Kidney epithelial cell (primary cell): ENCODE results near the gene ZNF835. TPM values are rescaled to one million over a fixed set of nuclear protein-coding genes. Genes with fewer than 3 reads are reported as not detected.

Experiments
- DNase-seq: peaks from one replicate; pipeline ENCODE4 v3.0.0-alpha.2; 2010; ENCODE audit warnings: low read depth
- H3K27me3 ChIP-seq: 2 replicates; pipeline ENCODE4 v1.6.0; 2011; ENCODE audit warnings: low read length; ENCODE audit not compliant: control insufficient read depth, insufficient read depth
- H3K36me3 ChIP-seq: 2 replicates; pipeline ENCODE4 v1.5.1; 2011; ENCODE audit warnings: low read length; ENCODE audit not compliant: control insufficient read depth, insufficient read depth
- H3K4me3 ChIP-seq: 2 replicates; pipeline ENCODE4 v1.5.1; 2011; ENCODE audit warnings: low read depth, mild to moderate bottlenecking, control low read depth, low read length
- CTCF ChIP-seq: IDR thresholded peaks from 2 replicates; pipeline ENCODE4 v1.5.1; 2011; ENCODE audit warnings: mild to moderate bottlenecking, moderate library complexity, low read length, control low read depth, inconsistent platforms; ENCODE audit not compliant: insufficient read depth, poor library complexity, severe bottlenecking
- total RNA-seq: library from RNA; depleted of rRNA; stranded (reverse); fragments of >200 nt; gene quantifications from 2 replicates; pipeline ENCODE4 v1.2.3, GENCODE V29; 2015

Gene ZNF835
- total RNA-seq, 1 donor from 2014 or later: 7.7 TPM

DNA sequence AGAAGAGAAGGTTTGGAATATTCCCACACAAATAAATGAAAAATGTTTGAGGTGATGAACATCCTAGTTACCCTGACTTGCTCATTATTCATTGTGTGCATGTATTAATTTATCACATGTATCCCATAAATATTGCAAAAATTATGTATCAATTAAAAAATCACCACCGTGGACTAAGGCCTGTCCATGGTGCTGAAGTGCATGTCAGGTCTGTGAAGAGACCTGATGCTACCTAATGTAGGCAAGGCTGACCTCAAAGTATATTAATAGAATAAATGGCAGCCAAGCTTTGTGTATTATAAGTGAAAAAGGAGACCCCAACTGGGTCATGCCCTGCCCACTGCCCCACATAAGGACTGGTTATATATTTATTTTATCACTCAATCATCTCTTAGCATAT, 34.4 kb upstream of the ZNF835 start:
- DNase-seq: no peak
- TF ChIP-seq CTCF: no peak
- Histone ChIP-seq H3K27me3 (no peaks in the 10 kb centered on the region), H3K36me3 (no peaks in the 10 kb centered on the region), H3K4me3 (no peak overlapping the region)

- H3K4me3 ChIP-seq: no peak overlapping the region
- no peak for TF ChIP-seq CTCF
- no peak for DNase-seq
- H3K36me3 ChIP-seq: no peaks in the 10 kb centered on the region
- no peaks in the 10 kb centered on the region for H3K27me3 ChIP-seq
Observed at GRCh38 chr19:56701895-56702294, 30.3 kb upstream of the ZNF835 start.

- Histone ChIP-seq H3K4me3 (no peak overlapping the region), H3K36me3 (no peaks in the 10 kb centered on the region), H3K27me3 (no peaks in the 10 kb centered on the region)
- no peak for DNase-seq
- no peak for TF ChIP-seq CTCF
Observed at GRCh38 chr19:56699552-56699951, 28.0 kb upstream of the ZNF835 start.

- no peak overlapping the region for H3K4me3 ChIP-seq
- no peak for TF ChIP-seq CTCF
Observed at GRCh38 chr19:56692206-56692895, 20.8 kb upstream of the ZNF835 start.

DNA sequence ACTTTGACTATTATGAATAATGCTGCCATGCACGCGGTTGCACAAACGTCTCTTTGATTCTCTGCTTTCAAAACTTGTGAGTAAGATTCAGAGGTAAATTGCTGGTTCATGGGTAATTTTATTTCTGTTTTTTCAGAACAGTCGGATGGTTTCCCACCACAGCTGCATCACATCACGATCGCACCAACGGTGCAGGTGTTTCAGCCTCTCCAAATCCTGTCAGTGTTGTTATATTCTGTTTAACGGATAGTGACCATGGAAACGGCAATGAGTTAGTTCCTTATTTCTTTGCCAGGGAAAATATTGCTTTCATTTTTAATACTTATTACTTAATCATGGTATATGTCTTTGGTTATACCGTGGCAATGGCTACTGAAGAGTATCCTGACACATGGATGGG, 19.1 kb upstream of the ZNF835 start:
- no peak for TF ChIP-seq CTCF
- no peak overlapping the region for H3K4me3 ChIP-seq
- no peak for DNase-seq
- no peaks in the 10 kb centered on the region for H3K36me3 ChIP-seq
- H3K27me3 ChIP-seq: no peaks in the 10 kb centered on the region

More at GRCh38 chr19:56692206-56692895, 20.8 kb upstream of the ZNF835 start:
- Histone ChIP-seq H3K27me3 (no peaks in the 10 kb centered on the region), H3K36me3 (no peaks in the 10 kb centered on the region)
- no peak for DNase-seq

GRCh38 chr19:56689198-56689597, 17.6 kb upstream of the ZNF835 start:
- no peak for DNase-seq
- Histone ChIP-seq H3K4me3 (no peak overlapping the region), H3K27me3 (no peaks in the 10 kb centered on the region), H3K36me3 (no peaks in the 10 kb centered on the region)
- TF ChIP-seq CTCF: no peak
